Peyer's patch (tissue), 4 donors: Measurements from ENCODE around the gene CSNK1G3.

Experiments
- POLR2A ChIP-seq, 2 donors: fragments of 450-650 bp; IDR thresholded peaks; one replicate each; pipeline ENCODE4 v1.5.1; 2017; ENCODE audit warnings: antibody characterized with exemption in 2 of 2, mild to moderate bottlenecking in 2 of 2, moderate library complexity in 2 of 2
- TF ChIP-seq, protein P1 (sequence below), 6 experiments: fragments of 450-650 bp in 4 of 6; fragments of 200-600 bp in 2 of 6; sonication (generic) in 1 of 6; IDR thresholded peaks; one replicate each; pipeline ENCODE4 v1.5.1; 2017 to 2019; ENCODE audit warnings: antibody characterized with exemption in 6 of 6, mild to moderate bottlenecking in 3 of 6, moderate library complexity in 1 of 6

DNA sequence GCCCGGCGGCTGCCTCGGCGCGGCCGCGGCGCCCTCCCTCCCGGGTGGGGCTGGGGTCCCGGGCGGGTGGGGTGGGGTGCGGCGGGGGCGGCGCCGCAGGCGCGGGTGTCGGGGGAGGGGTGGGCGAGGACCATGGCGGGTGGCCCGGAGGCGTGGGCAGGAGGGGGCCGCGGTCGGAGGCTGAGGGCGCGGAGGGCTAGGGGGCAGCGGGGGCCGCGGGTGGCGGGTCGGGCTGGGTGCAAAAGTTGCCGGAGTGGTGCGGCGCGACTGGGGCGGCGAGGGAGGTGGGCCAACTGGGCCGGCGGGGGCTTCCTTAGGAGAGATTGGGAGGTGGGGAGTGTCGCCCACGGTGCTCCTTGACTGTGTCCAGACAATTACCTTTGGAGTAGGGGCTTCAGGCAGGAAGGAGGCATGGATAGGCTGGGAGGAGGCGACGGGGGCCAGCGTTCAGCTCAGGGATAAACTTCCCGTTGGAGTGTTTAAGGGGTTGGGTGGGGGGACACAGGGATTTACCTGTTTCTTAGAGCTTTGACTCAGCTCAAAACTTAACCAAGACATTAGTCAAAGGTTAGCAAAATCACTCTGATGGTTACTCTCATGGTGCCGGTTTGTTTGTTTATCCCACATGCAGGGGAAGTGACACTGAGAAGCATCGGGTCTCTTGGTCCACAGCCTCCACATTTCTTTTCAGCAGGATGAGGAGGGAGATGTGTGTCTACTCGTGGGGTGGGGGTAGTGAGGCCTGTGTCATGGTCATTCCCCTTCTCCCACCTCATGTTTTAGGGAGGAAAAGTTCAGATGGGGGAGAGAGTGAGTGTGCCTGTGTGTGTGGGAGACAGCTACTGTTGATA, 859 bp downstream of the CSNK1G3 start:
- TF ChIP-seq, protein P1, sequence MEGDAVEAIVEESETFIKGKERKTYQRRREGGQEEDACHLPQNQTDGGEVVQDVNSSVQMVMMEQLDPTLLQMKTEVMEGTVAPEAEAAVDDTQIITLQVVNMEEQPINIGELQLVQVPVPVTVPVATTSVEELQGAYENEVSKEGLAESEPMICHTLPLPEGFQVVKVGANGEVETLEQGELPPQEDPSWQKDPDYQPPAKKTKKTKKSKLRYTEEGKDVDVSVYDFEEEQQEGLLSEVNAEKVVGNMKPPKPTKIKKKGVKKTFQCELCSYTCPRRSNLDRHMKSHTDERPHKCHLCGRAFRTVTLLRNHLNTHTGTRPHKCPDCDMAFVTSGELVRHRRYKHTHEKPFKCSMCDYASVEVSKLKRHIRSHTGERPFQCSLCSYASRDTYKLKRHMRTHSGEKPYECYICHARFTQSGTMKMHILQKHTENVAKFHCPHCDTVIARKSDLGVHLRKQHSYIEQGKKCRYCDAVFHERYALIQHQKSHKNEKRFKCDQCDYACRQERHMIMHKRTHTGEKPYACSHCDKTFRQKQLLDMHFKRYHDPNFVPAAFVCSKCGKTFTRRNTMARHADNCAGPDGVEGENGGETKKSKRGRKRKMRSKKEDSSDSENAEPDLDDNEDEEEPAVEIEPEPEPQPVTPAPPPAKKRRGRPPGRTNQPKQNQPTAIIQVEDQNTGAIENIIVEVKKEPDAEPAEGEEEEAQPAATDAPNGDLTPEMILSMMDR (IDR thresholded peaks at IDR 0.05), result no peak
- TF ChIP-seq POLR2A (IDR thresholded peaks at IDR 0.05), result no peak
